Mesenchymal stem cell (in vitro differentiated cells and primary cell): ENCODE results near the gene SPNS1.
"Not testable (repeated sequence)": the region's sequence is repeated elsewhere in the genome, so short reads cannot be mapped to it uniquely, and the experiment has no call there.

Experiments
- DNase-seq: peaks from one replicate; pipeline ENCODE4 v3.0.0-alpha.2; 2013
- H2AFZ ChIP-seq: one replicate; pipeline ENCODE4 v1.6.1; 2013; ENCODE audit warnings: low read depth, mild to moderate bottlenecking, control low read depth, inconsistent platforms, low read length, moderate library complexity
- H2AK5ac ChIP-seq: 2 replicates; pipeline ENCODE4 v1.6.1; 2013; ENCODE audit warnings: low read length, moderate library complexity, mild to moderate bottlenecking, inconsistent platforms; ENCODE audit not compliant: severe bottlenecking
- H2BK120ac ChIP-seq: one replicate; pipeline ENCODE4 v1.6.1; 2013; ENCODE audit warnings: low read depth, mild to moderate bottlenecking, inconsistent platforms, low read length, moderate library complexity
- H2BK12ac ChIP-seq, 2 experiments: one replicate each; pipeline ENCODE4 v1.6.1; 2013; ENCODE audit warnings: inconsistent platforms in 2 of 2, low read length in 2 of 2, mild to moderate bottlenecking in 2 of 2, moderate library complexity in 2 of 2, control low read depth in 1 of 2
- H2BK15ac ChIP-seq: one replicate; pipeline ENCODE4 v1.6.1; 2013; ENCODE audit warnings: mild to moderate bottlenecking, low read depth, inconsistent platforms; ENCODE audit not compliant: poor library complexity, severe bottlenecking
- H2BK5ac ChIP-seq: 2 replicates; pipeline ENCODE4 v1.6.1; 2013; ENCODE audit warnings: low read depth, mild to moderate bottlenecking, low read length, control low read depth, inconsistent platforms; ENCODE audit not compliant: poor library complexity, severe bottlenecking
- H3K14ac ChIP-seq, 2 experiments: one replicate each; pipeline ENCODE4 v1.6.1; 2013; ENCODE audit warnings: inconsistent platforms in 2 of 2, low read length in 2 of 2, control low read depth in 1 of 2, mild to moderate bottlenecking in 1 of 2, moderate library complexity in 1 of 2
- H3K18ac ChIP-seq, 2 experiments: one replicate each; pipeline ENCODE4 v1.6.1; 2013; ENCODE audit warnings: inconsistent platforms in 2 of 2, low read length in 2 of 2, control low read depth in 1 of 2, low read depth in 1 of 2, mild to moderate bottlenecking in 1 of 2
- H3K23ac ChIP-seq, 2 experiments: one replicate each; pipeline ENCODE4 v1.6.1; 2013; ENCODE audit warnings: inconsistent platforms in 2 of 2, low read length in 2 of 2, mild to moderate bottlenecking in 2 of 2, moderate library complexity in 2 of 2, control low read depth in 1 of 2
- H3K27ac ChIP-seq: 2 replicates; pipeline ENCODE4 v1.5.1; 2013; ENCODE audit warnings: mild to moderate bottlenecking, moderate library complexity, low read length, control low read depth, inconsistent platforms; ENCODE audit not compliant: poor library complexity, severe bottlenecking
- H3K27me3 ChIP-seq, 2 experiments: 2 replicates each; pipeline versions ENCODE4 v1.6.1 to v1.7.0; 2013; ENCODE audit warnings: low read length in 2 of 2, mild to moderate bottlenecking in 2 of 2, moderate library complexity in 2 of 2, control low read depth in 1 of 2, inconsistent platforms in 1 of 2; ENCODE audit not compliant: control insufficient read depth in 1 of 2, insufficient read depth in 1 of 2
- H3K36me3 ChIP-seq, 2 experiments: 2 replicates each; pipeline versions ENCODE4 v1.6.1 to v1.7.0; 2013; ENCODE audit warnings: low read length in 2 of 2, control low read depth in 1 of 2, inconsistent platforms in 1 of 2, low read depth in 1 of 2, mild to moderate bottlenecking in 1 of 2; ENCODE audit not compliant: insufficient read depth in 2 of 2, control insufficient read depth in 1 of 2
- H3K4ac ChIP-seq, 2 experiments: one replicate each; pipeline ENCODE4 v1.6.1; 2013; ENCODE audit warnings: inconsistent platforms in 2 of 2, low read length in 2 of 2, mild to moderate bottlenecking in 2 of 2, moderate library complexity in 2 of 2, control low read depth in 1 of 2, low read depth in 1 of 2
- H3K4me1 ChIP-seq: 2 replicates; pipeline ENCODE4 v1.6.1; 2013; ENCODE audit warnings: low read depth, low read length, control low read depth; ENCODE audit not compliant: control insufficient read depth, insufficient read depth
- H3K4me2 ChIP-seq: 2 replicates; pipeline ENCODE4 v1.6.1; 2013; ENCODE audit warnings: low read length, mild to moderate bottlenecking, inconsistent platforms; ENCODE audit not compliant: poor library complexity, severe bottlenecking
- H3K4me3 ChIP-seq, 2 experiments: 2 replicates each; pipeline versions ENCODE4 v1.5.1 to v1.7.0; 2013; ENCODE audit warnings: low read length in 2 of 2, mild to moderate bottlenecking in 2 of 2, control low read depth in 1 of 2, low read depth in 1 of 2; ENCODE audit not compliant: insufficient read depth in 1 of 2
- H3K79me1 ChIP-seq: replicated peaks from 2 replicates; pipeline ENCODE4 v1.6.1; 2013; ENCODE audit warnings: mild to moderate bottlenecking, control low read depth, low read length, inconsistent platforms; ENCODE audit not compliant: poor library complexity, severe bottlenecking
- H3K9ac ChIP-seq: 2 replicates; pipeline ENCODE4 v1.7.0; 2013; ENCODE audit warnings: mild to moderate bottlenecking, low read length, moderate library complexity
- H3K9me3 ChIP-seq: 2 replicates; pipeline ENCODE4 v1.7.0; 2013; ENCODE audit warnings: mild to moderate bottlenecking, low read length; ENCODE audit not compliant: control insufficient read depth
- H4K8ac ChIP-seq: one replicate; pipeline ENCODE4 v1.6.1; 2013; ENCODE audit warnings: inconsistent platforms, mild to moderate bottlenecking, low read length, moderate library complexity
- H4K91ac ChIP-seq: one replicate; pipeline ENCODE4 v1.6.1; 2013; ENCODE audit warnings: mild to moderate bottlenecking, low read length, inconsistent platforms
- WGBS: methylation state at CpG from one replicate; pipeline ENCODE4 v1.1.7; 2013; ENCODE audit warnings: mixed read lengths; 5-methylcytosine and 5-hydroxymethylcytosine counted together

The SPNS1 gene

DNA sequence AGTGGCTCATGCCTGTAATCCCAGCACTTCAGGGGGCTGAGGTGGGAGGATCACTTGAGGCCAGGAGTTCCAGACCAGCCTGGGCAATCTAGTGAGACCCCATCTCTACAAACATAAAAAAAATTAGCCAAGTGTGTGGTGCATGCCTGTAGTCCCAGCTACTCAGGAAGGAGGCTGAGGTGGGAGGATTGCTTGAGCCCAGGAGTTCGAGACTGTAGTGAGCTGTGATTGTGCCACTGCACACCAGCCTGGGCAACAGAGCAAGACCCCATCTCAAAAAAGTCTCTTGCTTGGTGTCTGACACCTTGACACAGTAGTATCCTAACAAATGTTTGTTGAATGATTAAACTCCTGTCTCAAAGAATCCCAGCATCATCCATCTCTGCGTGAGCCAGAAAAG is 4.9 kb upstream of the SPNS1 start:
- not testable (repeated sequence) for H2BK120ac ChIP-seq, H2AK5ac ChIP-seq, H4K91ac ChIP-seq, H3K9ac ChIP-seq, H2BK12ac ChIP-seq, H3K4me1 ChIP-seq, H3K27me3 ChIP-seq, H3K79me1 ChIP-seq, H4K8ac ChIP-seq, H3K27ac ChIP-seq, H3K18ac ChIP-seq, DNase-seq, H3K36me3 ChIP-seq, H3K4me3 ChIP-seq, H3K23ac ChIP-seq, H3K14ac ChIP-seq, H3K4ac ChIP-seq, H2BK15ac ChIP-seq, H3K9me3 ChIP-seq, H2BK5ac ChIP-seq, H2AFZ ChIP-seq, H3K4me2 ChIP-seq
- WGBS: 86% methylated on average over 2 of the region's 2 CpGs

DNA sequence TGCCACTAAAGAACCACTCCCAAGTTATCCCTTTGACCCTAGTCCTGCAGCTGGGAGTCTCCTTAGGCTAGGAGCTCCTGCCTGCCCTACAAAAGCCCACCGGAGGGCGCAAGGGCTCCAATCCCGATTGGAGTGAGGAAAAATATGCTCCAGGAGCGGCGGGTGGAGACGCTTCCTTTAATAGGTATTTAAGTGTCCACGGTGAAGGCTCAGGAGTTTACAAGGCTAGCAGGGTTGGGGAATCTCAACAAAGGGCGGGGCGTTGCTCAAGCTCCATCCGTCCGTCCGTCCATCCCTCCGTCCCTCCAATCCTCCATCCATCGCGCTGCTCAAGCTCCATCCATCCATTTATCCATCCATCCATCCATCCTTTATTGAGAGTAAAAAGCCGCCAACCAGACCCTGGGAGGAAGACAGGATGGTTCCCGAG is 556 bp upstream of the SPNS1 start:
- Histone ChIP-seq H2BK15ac (peak overlapping the region; percentile 63), H2BK5ac (peak overlapping the region; percentile 1), H2AFZ (peak overlapping the region; percentile 79), H3K4me3 (peak overlapping the region; percentile 90 to 99), H3K36me3 (peaks cover 12 to 26% of the 10 kb centered on the region in 2 experiments), H3K27ac (peak overlapping the region; percentile 70), H3K14ac (no peak overlapping the region), H3K4me1 (peaks cover 5% of the 10 kb centered on the region), H3K18ac (peak overlapping the region; percentile 77 to 81), H2BK12ac (no peak overlapping the region), H3K27me3 (no peaks in the 10 kb centered on the region), H3K79me1 (peaks cover 33% of the 10 kb centered on the region), H3K4ac (peak overlapping the region; percentile 42 to 62), H3K9me3 (no peaks in the 10 kb centered on the region), H4K91ac (peak overlapping the region; percentile 92), H2AK5ac (no peak overlapping the region), H3K23ac (no peak overlapping the region), H4K8ac (peak overlapping the region; percentile 97), H3K9ac (peak overlapping the region; percentile 99), H2BK120ac (peak overlapping the region; percentile 36), H3K4me2 (peak overlapping the region; percentile 85)
- WGBS: under 1% methylated on average over 13 of the region's 17 CpGs
- peak; percentile 80 for DNase-seq

DNA sequence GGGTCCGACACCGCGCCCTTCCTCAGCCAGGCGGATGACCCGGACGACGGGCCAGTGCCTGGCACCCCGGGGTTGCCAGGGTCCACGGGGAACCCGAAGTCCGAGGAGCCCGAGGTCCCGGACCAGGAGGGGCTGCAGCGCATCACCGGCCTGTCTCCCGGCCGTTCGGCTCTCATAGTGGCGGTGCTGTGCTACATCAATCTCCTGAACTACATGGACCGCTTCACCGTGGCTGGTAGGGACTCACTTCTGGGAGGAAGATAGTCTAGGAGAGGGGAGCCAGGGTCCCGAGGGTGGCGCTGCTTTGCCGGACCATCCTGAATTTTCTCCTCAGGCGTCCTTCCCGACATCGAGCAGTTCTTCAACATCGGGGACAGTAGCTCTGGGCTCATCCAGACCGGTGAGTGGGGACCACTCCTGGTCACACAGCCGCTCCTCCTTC is 601 bp downstream of the SPNS1 start:
- Histone ChIP-seq H3K4me2 (peak overlapping the region; percentile 86), H4K91ac (peak overlapping the region; percentile 54), H2BK120ac (peak overlapping the region; percentile 54), H2AFZ (peak overlapping the region; percentile 92), H3K4me1 (peaks cover 5% of the 10 kb centered on the region), H3K27me3 (no peaks in the 10 kb centered on the region), H3K23ac (no peak overlapping the region), H3K27ac (no peak overlapping the region), H2AK5ac (no peak overlapping the region), H3K4me3 (peak overlapping the region; percentile 90 to 99), H2BK12ac (no peak overlapping the region), H3K9ac (peak overlapping the region; percentile 99), H2BK15ac (peak overlapping the region; percentile 78), H3K18ac (peak overlapping the region; percentile 95 to 96), H3K14ac (no peak overlapping the region), H3K36me3 (peaks cover 22 to 31% of the 10 kb centered on the region in 2 experiments), H4K8ac (peak overlapping the region; percentile 100), H3K4ac (peak overlapping the region; percentile 80 to 94), H2BK5ac (no peak overlapping the region), H3K9me3 (no peaks in the 10 kb centered on the region), H3K79me1 (peaks cover 35% of the 10 kb centered on the region)
- DNase-seq: peak; percentile 13
- 24% methylated on average over 30 of the region's 30 CpGs for WGBS

DNA sequence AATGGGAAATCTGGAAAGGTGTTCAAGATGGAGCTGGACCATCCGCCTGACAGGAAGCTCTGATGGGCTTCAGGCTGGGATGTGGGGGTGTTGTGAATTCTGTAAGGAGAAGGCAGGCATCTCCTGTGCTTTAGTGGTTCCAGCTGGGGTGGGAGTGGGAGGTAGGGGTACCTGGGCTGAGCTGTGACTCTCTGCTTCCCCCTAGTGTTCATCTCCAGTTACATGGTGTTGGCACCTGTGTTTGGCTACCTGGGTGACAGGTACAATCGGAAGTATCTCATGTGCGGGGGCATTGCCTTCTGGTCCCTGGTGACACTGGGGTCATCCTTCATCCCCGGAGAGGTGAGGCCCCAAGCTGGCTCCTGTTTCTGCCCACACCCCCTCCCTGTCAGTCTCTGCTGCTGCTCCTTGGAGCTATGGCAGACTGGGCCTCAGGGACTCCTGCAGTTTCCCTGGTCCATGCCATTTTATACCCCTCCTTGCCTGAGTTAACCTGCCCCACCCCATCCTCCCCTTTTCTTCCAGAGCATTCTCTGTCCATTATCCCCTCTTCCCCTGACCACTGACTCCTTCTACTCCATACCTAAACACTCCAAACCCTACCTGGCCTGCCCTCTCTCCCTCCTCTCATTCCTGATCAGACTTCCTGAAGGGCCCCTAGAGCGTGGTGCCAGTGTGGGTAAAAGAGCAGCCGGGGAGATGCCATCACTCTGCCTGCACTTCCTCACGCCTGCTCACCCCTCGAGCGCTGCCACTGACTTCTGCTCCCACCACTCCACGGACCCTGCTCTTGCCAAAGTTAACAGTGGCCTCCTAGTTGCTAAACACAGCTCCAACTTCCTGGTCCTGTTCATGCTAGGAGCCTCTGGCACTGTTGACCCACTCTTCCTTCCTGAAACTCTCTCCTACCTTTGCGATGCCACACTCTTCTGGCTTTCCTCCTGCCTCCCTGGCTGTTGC is 3.4 kb downstream of the SPNS1 start:
- Histone ChIP-seq H3K9me3 (peaks cover 3% of the 10 kb centered on the region), H3K4me1 (peaks cover 5% of the 10 kb centered on the region), H2BK15ac (no peak overlapping the region), H3K36me3 (peaks cover 48 to 58% of the 10 kb centered on the region in 2 experiments), H3K79me1 (peaks cover 46% of the 10 kb centered on the region), H3K18ac (no peak overlapping the region), H2AFZ (no peak overlapping the region), H3K27ac (no peak overlapping the region), H2BK5ac (no peak overlapping the region), H3K23ac (no peak overlapping the region), H2AK5ac (no peak overlapping the region), H3K14ac (no peak overlapping the region), H3K27me3 (no peaks in the 10 kb centered on the region), H3K4ac (no peak overlapping the region), H4K91ac (no peak overlapping the region), H2BK12ac (no peak overlapping the region), H3K9ac (no peak overlapping the region), H3K4me3 (no peak overlapping the region), H3K4me2 (no peak overlapping the region), H4K8ac (no peak overlapping the region), H2BK120ac (no peak overlapping the region)
- DNase-seq: no peak
- 91% methylated on average over 11 of the region's 11 CpGs for WGBS
